Suprapubic skin (tissue), 4 donors: ENCODE measurements around the gene PTH2R.

Experiments used
- EP300 ChIP-seq: sonication (generic); formaldehyde crosslinking; IDR thresholded peaks from one replicate; pipeline ENCODE4 v1.6.1; 2017; ENCODE audit warnings: antibody characterized with exemption
- POLR2A ChIP-seq, 2 donors: fragments of 450-650 bp; IDR thresholded peaks; one replicate each; pipeline ENCODE4 v1.6.1; 2017; ENCODE audit warnings: antibody characterized with exemption in 2 of 2, mild to moderate bottlenecking in 2 of 2, moderate library complexity in 2 of 2
- POLR2AphosphoS5 ChIP-seq, 3 donors: sonication (generic); formaldehyde crosslinking; IDR thresholded peaks; one replicate each; pipeline ENCODE4 v1.6.1; 2017; ENCODE audit warnings: antibody characterized with exemption in 3 of 3
- TF ChIP-seq, protein P1 (sequence below), 2 donors: fragments of 200-600 bp in 1 of 2; fragments of 450-650 bp in 1 of 2; sonication (generic) in 1 of 2; IDR thresholded peaks; one replicate each; pipeline ENCODE4 v1.5.1; 2016 to 2019; ENCODE audit warnings: antibody characterized with exemption in 2 of 2, mild to moderate bottlenecking in 1 of 2, moderate library complexity in 1 of 2

DNA sequence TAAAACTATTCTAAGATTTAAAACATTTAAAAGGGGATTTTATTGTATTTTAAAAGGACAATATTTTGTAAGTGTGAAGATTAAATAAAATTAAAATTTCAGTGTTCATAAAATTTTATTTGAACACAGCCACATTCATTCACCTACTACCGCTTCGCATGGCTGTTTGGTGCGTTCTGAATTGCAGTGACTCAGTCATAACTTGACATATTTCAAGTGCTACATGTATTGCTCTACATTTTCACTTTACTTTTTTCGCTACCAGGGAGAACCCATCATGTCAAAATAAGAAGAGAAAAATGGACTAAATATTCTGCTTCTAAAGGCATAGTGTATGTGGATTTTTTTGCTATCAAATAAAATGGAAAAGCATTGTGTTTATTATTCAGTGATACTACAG lies 8.7 kb downstream of the PTH2R start:
- TF ChIP-seq, protein P1, sequence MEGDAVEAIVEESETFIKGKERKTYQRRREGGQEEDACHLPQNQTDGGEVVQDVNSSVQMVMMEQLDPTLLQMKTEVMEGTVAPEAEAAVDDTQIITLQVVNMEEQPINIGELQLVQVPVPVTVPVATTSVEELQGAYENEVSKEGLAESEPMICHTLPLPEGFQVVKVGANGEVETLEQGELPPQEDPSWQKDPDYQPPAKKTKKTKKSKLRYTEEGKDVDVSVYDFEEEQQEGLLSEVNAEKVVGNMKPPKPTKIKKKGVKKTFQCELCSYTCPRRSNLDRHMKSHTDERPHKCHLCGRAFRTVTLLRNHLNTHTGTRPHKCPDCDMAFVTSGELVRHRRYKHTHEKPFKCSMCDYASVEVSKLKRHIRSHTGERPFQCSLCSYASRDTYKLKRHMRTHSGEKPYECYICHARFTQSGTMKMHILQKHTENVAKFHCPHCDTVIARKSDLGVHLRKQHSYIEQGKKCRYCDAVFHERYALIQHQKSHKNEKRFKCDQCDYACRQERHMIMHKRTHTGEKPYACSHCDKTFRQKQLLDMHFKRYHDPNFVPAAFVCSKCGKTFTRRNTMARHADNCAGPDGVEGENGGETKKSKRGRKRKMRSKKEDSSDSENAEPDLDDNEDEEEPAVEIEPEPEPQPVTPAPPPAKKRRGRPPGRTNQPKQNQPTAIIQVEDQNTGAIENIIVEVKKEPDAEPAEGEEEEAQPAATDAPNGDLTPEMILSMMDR (IDR thresholded peaks at IDR 0.05): no peak
- no peak for TF ChIP-seq POLR2A (IDR thresholded peaks at IDR 0.05)
- TF ChIP-seq POLR2AphosphoS5 (IDR thresholded peaks at IDR 0.05): no peak
- no peak for TF ChIP-seq EP300
